Smooth muscle cell (in vitro differentiated cells): ENCODE data around the gene FAM219B. TPM values are rescaled to one million over a fixed set of nuclear protein-coding genes. Genes with fewer than 3 reads are reported as not detected.

Experiments
- DNase-seq: peaks from one replicate; lab custom pipeline; 2025; ENCODE audit not compliant: unreplicated experiment; lab: John Stamatoyannopoulos, UW
- H2AFZ ChIP-seq: fragments of 200-600 bp; sonication (generic); 2 replicates; pipeline ENCODE4 v1.6.0; 2016; ENCODE audit warnings: antibody characterized with exemption, low read depth, mild to moderate bottlenecking
- H3F3A ChIP-seq: fragments of 200-600 bp; sonication (generic); 2 replicates; pipeline ENCODE4 v1.6.0; 2017; ENCODE audit warnings: antibody characterized with exemption, low read depth
- H3K27ac ChIP-seq: fragments of 200-600 bp; sonication (generic); 2 replicates; pipeline ENCODE4 v1.5.1; 2016; ENCODE audit warnings: low read depth, mild to moderate bottlenecking
- H3K27me3 ChIP-seq: fragments of 200-600 bp; sonication (generic); 2 replicates; pipeline ENCODE4 v1.6.1; 2016; ENCODE audit warnings: low read depth, mild to moderate bottlenecking
- H3K36me3 ChIP-seq: fragments of 200-600 bp; sonication (generic); 2 replicates; pipeline ENCODE4 v1.5.1; 2016; ENCODE audit warnings: low read depth
- H3K4me1 ChIP-seq: fragments of 200-600 bp; sonication (generic); 2 replicates; pipeline ENCODE4 v1.5.1; 2016; ENCODE audit warnings: low read depth
- H3K4me2 ChIP-seq: fragments of 200-600 bp; sonication (generic); 2 replicates; pipeline ENCODE4 v1.6.0; 2016; ENCODE audit warnings: mild to moderate bottlenecking
- H3K4me3 ChIP-seq: fragments of 200-600 bp; sonication (generic); 2 replicates; pipeline ENCODE4 v1.5.1; 2016; ENCODE audit warnings: mild to moderate bottlenecking
- H3K79me2 ChIP-seq: fragments of 200-600 bp; sonication (generic); 2 replicates; pipeline ENCODE4 v1.6.0; 2016; ENCODE audit warnings: low read depth, mild to moderate bottlenecking
- H3K9ac ChIP-seq: fragments of 200-600 bp; sonication (generic); 2 replicates; pipeline ENCODE4 v1.6.0; 2016; ENCODE audit warnings: low read depth
- H3K9me3 ChIP-seq: fragments of 200-600 bp; sonication (generic); replicated peaks from 2 replicates; pipeline ENCODE4 v1.5.1; 2016; ENCODE audit warnings: low read depth
- H4K20me1 ChIP-seq: fragments of 200-600 bp; sonication (generic); 2 replicates; pipeline ENCODE4 v1.6.0; 2016; ENCODE audit warnings: low read depth
- CTCF ChIP-seq: fragments of 200-600 bp; sonication (generic); IDR thresholded peaks from 2 replicates; pipeline ENCODE4 v1.5.1; 2017; ENCODE audit warnings: borderline replicate concordance, mild to moderate bottlenecking, antibody characterized with exemption; ENCODE audit not compliant: insufficient read depth, poor library complexity, severe bottlenecking
- WGBS: methylation state at CpG from one replicate; pipeline ENCODE4 v1.1.7; 2016; ENCODE audit warnings: low lambda C conversion rate; 5-methylcytosine and 5-hydroxymethylcytosine counted together
- polyA plus RNA-seq: library from polyadenylated mRNA; unstranded; fragments of >200 nt; fragmentation: Nextera tagmentation; extraction: Ambion mirVana; gene quantifications from 2 replicates; pipeline ENCODE4 v1.2.1, GENCODE V29; 2016
- total RNA-seq: library from RNA; depleted of rRNA; stranded (reverse); fragments of >200 nt; gene quantifications from 2 replicates; pipeline ENCODE4 v1.2.3, GENCODE V29; 2014

The FAM219B gene
- total and polyA plus RNA-seq, 2 experiments from 2014 or later = 37.1 to 52.4 TPM

GRCh38 chr15:74873036-74873755 lies 33.5 kb downstream of the FAM219B start, which contains the start of gene SCAMP2:
Gene SCAMP2 (minus strand): TSS chr15:74873365. CDS start chr15:74873255, 110 bp downstream.
- WGBS = under 1% methylated on average over 37 of the region's 52 CpGs

GRCh38 chr15:74872702-74873035 lies 34.0 kb downstream of the FAM219B start:
- H4K20me1 ChIP-seq = peaks cover 50% of the 10 kb centered on the region
- H3K9ac ChIP-seq = peak overlapping the region; percentile 98
- TF ChIP-seq CTCF = no peak
- peaks cover 51% of the 10 kb centered on the region for H3K79me2 ChIP-seq
- peak overlapping the region; percentile 95 for H3K27ac ChIP-seq
- H3F3A ChIP-seq = no peaks in the 10 kb centered on the region
- H3K36me3 ChIP-seq = no peaks in the 10 kb centered on the region
- no peaks in the 10 kb centered on the region for H3K9me3 ChIP-seq
- 5% methylated on average over 11 of the region's 11 CpGs for WGBS
- H3K27me3 ChIP-seq = no peaks in the 10 kb centered on the region
- peak overlapping the region; percentile 100 for H3K4me2 ChIP-seq
- peaks cover 11% of the 10 kb centered on the region for H3K4me1 ChIP-seq
- no peak for DNase-seq
- peak overlapping the region; percentile 96 for H2AFZ ChIP-seq
- peak overlapping the region; percentile 97 for H3K4me3 ChIP-seq

More at GRCh38 chr15:74873036-74873755, 33.5 kb downstream of the FAM219B start, which contains the start of gene SCAMP2:
- Histone ChIP-seq H3K79me2 (peaks cover 45% of the 10 kb centered on the region), H4K20me1 (peaks cover 45% of the 10 kb centered on the region), H3K9me3 (no peaks in the 10 kb centered on the region), H3K4me1 (peaks cover 11% of the 10 kb centered on the region), H3K9ac (peak within 1 kb of the TSS; percentile 98), H3F3A (no peaks in the 10 kb centered on the region), H3K36me3 (no peaks in the 10 kb centered on the region), H3K27ac (peak within 1 kb of the TSS; percentile 95), H2AFZ (peak within 1 kb of the TSS; percentile 96), H3K4me3 (peak within 1 kb of the TSS; percentile 97), H3K4me2 (peak within 1 kb of the TSS; percentile 100), H3K27me3 (no peaks in the 10 kb centered on the region)
- no peak for TF ChIP-seq CTCF
- peak; percentile 95 for DNase-seq

GRCh38 chr15:74870436-74871215 lies 36.0 kb downstream of the FAM219B start:
- H3K79me2 ChIP-seq = peaks cover 62% of the 10 kb centered on the region
- peaks cover 71% of the 10 kb centered on the region for H4K20me1 ChIP-seq
- TF ChIP-seq CTCF = no peak
- H3K27me3 ChIP-seq = no peaks in the 10 kb centered on the region
- no peak overlapping the region for H2AFZ ChIP-seq
- no peaks in the 10 kb centered on the region for H3F3A ChIP-seq
- peak overlapping the region; percentile 8 for H3K27ac ChIP-seq
- H3K36me3 ChIP-seq = no peaks in the 10 kb centered on the region
- H3K9me3 ChIP-seq = no peaks in the 10 kb centered on the region
- no peak overlapping the region for H3K9ac ChIP-seq
- peak overlapping the region; percentile 15 for H3K4me2 ChIP-seq
- H3K4me1 ChIP-seq = peaks cover 11% of the 10 kb centered on the region
- no peak overlapping the region for H3K4me3 ChIP-seq
- DNase-seq = no peak
- WGBS = 34% methylated on average over 6 of the region's 6 CpGs
